WTC11 (cell line): ENCODE results near the gene KHDC4. TPM values are rescaled to one million over a fixed set of nuclear protein-coding genes. Genes with fewer than 3 reads are reported as not detected.

Experiments
- ATAC-seq: fragments of 200-7000 bp; cut with Tn5 transposase; 2 replicates; pipeline ENCODE4 v1.10.0; 2021; ENCODE audit warnings: mild to moderate bottlenecking, moderate library complexity
- CTCF ChIA-PET: fragments of 300-600 bp; sonication (Branson Sonifier 250); formaldehyde crosslinking; loops from one replicate; lab custom pipeline; 2021; ENCODE audit warnings: antibody characterized with exemption; lab: Charles Lee
- POLR2A ChIA-PET: fragments of 350-600 bp; sonication (Branson Sonifier 250); formaldehyde crosslinking; loops from one replicate; lab custom pipeline; 2021; ENCODE audit warnings: antibody characterized with exemption; lab: Charles Lee
- DNase-seq: peaks from one replicate; pipeline ENCODE4 v3.0.0; 2021; ENCODE audit warnings: low spot score
- H3K27ac Mint-ChIP-seq: 2 replicates; pipeline ENCODE4 v1.8.0; 2021; ENCODE audit warnings: mixed read lengths
- H3K27me3 Mint-ChIP-seq: 2 replicates; pipeline ENCODE4 v1.8.0; 2021; ENCODE audit warnings: low read depth, mild to moderate bottlenecking, moderate library complexity, mixed read lengths
- H3K36me3 Mint-ChIP-seq: 2 replicates; pipeline ENCODE4 v1.8.0; 2021; ENCODE audit warnings: mixed read lengths
- H3K4me1 Mint-ChIP-seq: 2 replicates; pipeline ENCODE4 v1.8.0; 2022; ENCODE audit warnings: mixed read lengths
- H3K4me3 Mint-ChIP-seq: 2 replicates; pipeline ENCODE4 v1.8.0; 2021; ENCODE audit warnings: mild to moderate bottlenecking, moderate library complexity, mixed read lengths
- H3K9me3 Mint-ChIP-seq: 2 replicates; pipeline ENCODE4 v1.8.0; 2021; ENCODE audit warnings: mixed read lengths
- ATF2 ChIP-seq: sonication (generic); formaldehyde crosslinking; IDR thresholded peaks from 2 replicates; pipeline ENCODE4 v1.8.1; 2022; ENCODE audit warnings: low read depth, missing genetic modification reagents, borderline replicate concordance
- CBFB ChIP-seq: sonication (generic); formaldehyde crosslinking; IDR thresholded peaks from 2 replicates; pipeline ENCODE4 v1.8.1; 2022; ENCODE audit warnings: mild to moderate bottlenecking, low read depth, missing genetic modification reagents
- CREM ChIP-seq: sonication (generic); formaldehyde crosslinking; IDR thresholded peaks from 2 replicates; pipeline ENCODE4 v1.8.1; 2022; ENCODE audit warnings: mild to moderate bottlenecking, missing genetic modification reagents, moderate library complexity
- E2F5 ChIP-seq: sonication (generic); formaldehyde crosslinking; IDR thresholded peaks from 2 replicates; pipeline ENCODE4 v1.8.1; 2022; ENCODE audit warnings: mild to moderate bottlenecking, moderate library complexity, missing genetic modification reagents
- ERG ChIP-seq: fragments of 250-450 bp; sonication (Bioruptor Pico); IDR thresholded peaks from 2 replicates; pipeline ENCODE4 v1.8.0; 2021; ENCODE audit warnings: mild to moderate bottlenecking
- ETV6 ChIP-seq: sonication (generic); formaldehyde crosslinking; IDR thresholded peaks from 2 replicates; pipeline ENCODE4 v1.8.1; 2022; ENCODE audit warnings: mild to moderate bottlenecking, missing genetic modification reagents
- FOXK1 ChIP-seq: sonication (generic); formaldehyde crosslinking; IDR thresholded peaks from 2 replicates; pipeline ENCODE4 v1.8.0; 2022; ENCODE audit warnings: mild to moderate bottlenecking, moderate library complexity, missing genetic modification reagents
- FOXP4 ChIP-seq: sonication (generic); formaldehyde crosslinking; IDR thresholded peaks from 2 replicates; pipeline ENCODE4 v1.8.0; 2022; ENCODE audit warnings: mild to moderate bottlenecking, missing genetic modification reagents
- GABPB1 ChIP-seq: sonication (generic); formaldehyde crosslinking; IDR thresholded peaks from 2 replicates; pipeline ENCODE4 v1.8.1; 2023; ENCODE audit warnings: mild to moderate bottlenecking, missing genetic modification reagents
- JUN ChIP-seq: sonication (generic); formaldehyde crosslinking; IDR thresholded peaks from 2 replicates; pipeline ENCODE4 v1.8.0; 2023; ENCODE audit warnings: mild to moderate bottlenecking, missing genetic modification reagents
- MXD4 ChIP-seq: fragments of 250-450 bp; sonication (Bioruptor Pico); IDR thresholded peaks from 2 replicates; pipeline ENCODE4 v1.8.0; 2021; ENCODE audit warnings: mild to moderate bottlenecking, moderate library complexity, borderline replicate concordance
- NFATC4 ChIP-seq: fragments of 250-450 bp; sonication (Bioruptor Pico); IDR thresholded peaks from 2 replicates; pipeline ENCODE4 v1.9.0; 2021; ENCODE audit warnings: mild to moderate bottlenecking
- NFYB ChIP-seq: sonication (generic); formaldehyde crosslinking; conservative IDR thresholded peaks from 2 replicates; pipeline ENCODE4 v1.8.0; 2022; ENCODE audit warnings: low read depth, missing genetic modification reagents
- NR3C1 ChIP-seq: sonication (generic); formaldehyde crosslinking; conservative IDR thresholded peaks from 2 replicates; pipeline ENCODE4 v1.8.1; 2023; ENCODE audit warnings: low read depth, mild to moderate bottlenecking, missing genetic modification reagents
- PREB ChIP-seq: sonication (generic); formaldehyde crosslinking; IDR thresholded peaks from 2 replicates; pipeline ENCODE4 v1.8.1; 2022; ENCODE audit warnings: mild to moderate bottlenecking, missing genetic modification reagents, moderate library complexity, borderline replicate concordance
- PRRX2 ChIP-seq: fragments of 250-450 bp; sonication (Bioruptor Pico); IDR thresholded peaks from 2 replicates; pipeline ENCODE4 v1.8.0; 2021; ENCODE audit warnings: mild to moderate bottlenecking
- RORB ChIP-seq: fragments of 250-450 bp; sonication (Bioruptor Pico); IDR thresholded peaks from 2 replicates; pipeline ENCODE4 v1.9.0; 2021; ENCODE audit warnings: mild to moderate bottlenecking
- SOX15 ChIP-seq: fragments of 250-450 bp; sonication (Bioruptor Pico); IDR thresholded peaks from 2 replicates; pipeline ENCODE4 v1.9.0; 2021; ENCODE audit warnings: mild to moderate bottlenecking
- USF2 ChIP-seq: sonication (generic); formaldehyde crosslinking; IDR thresholded peaks from 2 replicates; pipeline ENCODE4 v1.8.1; 2023; ENCODE audit warnings: mild to moderate bottlenecking, missing genetic modification reagents, moderate library complexity
- ZNF138 ChIP-seq: sonication (generic); formaldehyde crosslinking; conservative IDR thresholded peaks from 2 replicates; pipeline ENCODE4 v1.8.1; 2022; ENCODE audit warnings: mild to moderate bottlenecking, moderate library complexity, missing genetic modification reagents
- ZNF219 ChIP-seq: sonication (generic); formaldehyde crosslinking; IDR thresholded peaks from 2 replicates; pipeline ENCODE4 v1.8.0; 2023; ENCODE audit warnings: missing genetic modification reagents, mild to moderate bottlenecking, borderline replicate concordance
- ZNF396 ChIP-seq: fragments of 250-450 bp; sonication (Bioruptor Pico); IDR thresholded peaks from 2 replicates; pipeline ENCODE4 v1.8.0; 2021; ENCODE audit warnings: mild to moderate bottlenecking, moderate library complexity, borderline replicate concordance
- total RNA-seq: library from RNA; stranded (reverse); gene quantifications from 3 replicates; pipeline ENCODE4 v1.2.3, GENCODE V29; 2021
- TF ChIP-seq, protein P1 (sequence below): sonication (generic); formaldehyde crosslinking; IDR thresholded peaks from 2 replicates; pipeline ENCODE4 v1.8.0; 2022; ENCODE audit warnings: missing genetic modification reagents
- TF ChIP-seq, protein P2 (sequence below): sonication (generic); formaldehyde crosslinking; IDR thresholded peaks from 2 replicates; pipeline ENCODE4 v1.8.1; 2023; ENCODE audit warnings: mild to moderate bottlenecking, missing genetic modification reagents, borderline replicate concordance

Gene KHDC4
- total RNA-seq, 1 experiment from 2014 or later: 64.4 TPM

DNA sequence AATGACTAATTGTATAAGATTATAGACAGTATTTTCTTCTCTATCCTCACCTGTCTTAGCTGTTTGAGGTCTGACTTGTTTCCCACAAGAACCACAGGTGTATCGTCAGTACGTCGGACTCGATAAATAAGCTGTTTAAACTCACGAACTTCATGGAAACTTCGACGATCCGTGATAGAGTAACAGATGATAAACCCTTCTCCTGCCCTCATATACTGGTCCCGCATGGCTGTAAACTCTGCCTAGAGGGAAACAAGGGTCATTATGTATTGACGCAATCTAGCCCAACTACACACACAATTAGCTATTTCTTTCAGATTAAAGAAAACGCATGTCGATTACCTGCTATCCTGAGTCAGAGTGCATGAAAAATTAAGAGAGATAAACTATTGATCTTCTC is 30.0 kb downstream of the KHDC4 start (continued):
- TF ChIP-seq, protein P1, sequence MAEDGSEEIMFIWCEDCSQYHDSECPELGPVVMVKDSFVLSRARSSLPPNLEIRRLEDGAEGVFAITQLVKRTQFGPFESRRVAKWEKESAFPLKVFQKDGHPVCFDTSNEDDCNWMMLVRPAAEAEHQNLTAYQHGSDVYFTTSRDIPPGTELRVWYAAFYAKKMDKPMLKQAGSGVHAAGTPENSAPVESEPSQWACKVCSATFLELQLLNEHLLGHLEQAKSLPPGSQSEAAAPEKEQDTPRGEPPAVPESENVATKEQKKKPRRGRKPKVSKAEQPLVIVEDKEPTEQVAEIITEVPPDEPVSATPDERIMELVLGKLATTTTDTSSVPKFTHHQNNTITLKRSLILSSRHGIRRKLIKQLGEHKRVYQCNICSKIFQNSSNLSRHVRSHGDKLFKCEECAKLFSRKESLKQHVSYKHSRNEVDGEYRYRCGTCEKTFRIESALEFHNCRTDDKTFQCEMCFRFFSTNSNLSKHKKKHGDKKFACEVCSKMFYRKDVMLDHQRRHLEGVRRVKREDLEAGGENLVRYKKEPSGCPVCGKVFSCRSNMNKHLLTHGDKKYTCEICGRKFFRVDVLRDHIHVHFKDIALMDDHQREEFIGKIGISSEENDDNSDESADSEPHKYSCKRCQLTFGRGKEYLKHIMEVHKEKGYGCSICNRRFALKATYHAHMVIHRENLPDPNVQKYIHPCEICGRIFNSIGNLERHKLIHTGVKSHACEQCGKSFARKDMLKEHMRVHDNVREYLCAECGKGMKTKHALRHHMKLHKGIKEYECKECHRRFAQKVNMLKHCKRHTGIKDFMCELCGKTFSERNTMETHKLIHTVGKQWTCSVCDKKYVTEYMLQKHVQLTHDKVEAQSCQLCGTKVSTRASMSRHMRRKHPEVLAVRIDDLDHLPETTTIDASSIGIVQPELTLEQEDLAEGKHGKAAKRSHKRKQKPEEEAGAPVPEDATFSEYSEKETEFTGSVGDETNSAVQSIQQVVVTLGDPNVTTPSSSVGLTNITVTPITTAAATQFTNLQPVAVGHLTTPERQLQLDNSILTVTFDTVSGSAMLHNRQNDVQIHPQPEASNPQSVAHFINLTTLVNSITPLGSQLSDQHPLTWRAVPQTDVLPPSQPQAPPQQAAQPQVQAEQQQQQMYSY (CRISPR knock-in tag): no peak
- TF ChIP-seq NR3C1 (CRISPR knock-in tag) (no peak), FOXK1 (no peak), PREB (CRISPR knock-in tag) (no peak), NFATC4 (no peak), PRRX2 (CRISPR knock-in tag) (no peak), ZNF138 (CRISPR knock-in tag) (no peak), CREM (CRISPR knock-in tag) (no peak), GABPB1 (CRISPR knock-in tag) (no peak), ERG (CRISPR knock-in tag) (no peak), JUN (CRISPR knock-in tag) (no peak), FOXP4 (no peak), E2F5 (CRISPR knock-in tag) (no peak), ZNF396 (no peak)
- TF ChIP-seq, protein P2, sequence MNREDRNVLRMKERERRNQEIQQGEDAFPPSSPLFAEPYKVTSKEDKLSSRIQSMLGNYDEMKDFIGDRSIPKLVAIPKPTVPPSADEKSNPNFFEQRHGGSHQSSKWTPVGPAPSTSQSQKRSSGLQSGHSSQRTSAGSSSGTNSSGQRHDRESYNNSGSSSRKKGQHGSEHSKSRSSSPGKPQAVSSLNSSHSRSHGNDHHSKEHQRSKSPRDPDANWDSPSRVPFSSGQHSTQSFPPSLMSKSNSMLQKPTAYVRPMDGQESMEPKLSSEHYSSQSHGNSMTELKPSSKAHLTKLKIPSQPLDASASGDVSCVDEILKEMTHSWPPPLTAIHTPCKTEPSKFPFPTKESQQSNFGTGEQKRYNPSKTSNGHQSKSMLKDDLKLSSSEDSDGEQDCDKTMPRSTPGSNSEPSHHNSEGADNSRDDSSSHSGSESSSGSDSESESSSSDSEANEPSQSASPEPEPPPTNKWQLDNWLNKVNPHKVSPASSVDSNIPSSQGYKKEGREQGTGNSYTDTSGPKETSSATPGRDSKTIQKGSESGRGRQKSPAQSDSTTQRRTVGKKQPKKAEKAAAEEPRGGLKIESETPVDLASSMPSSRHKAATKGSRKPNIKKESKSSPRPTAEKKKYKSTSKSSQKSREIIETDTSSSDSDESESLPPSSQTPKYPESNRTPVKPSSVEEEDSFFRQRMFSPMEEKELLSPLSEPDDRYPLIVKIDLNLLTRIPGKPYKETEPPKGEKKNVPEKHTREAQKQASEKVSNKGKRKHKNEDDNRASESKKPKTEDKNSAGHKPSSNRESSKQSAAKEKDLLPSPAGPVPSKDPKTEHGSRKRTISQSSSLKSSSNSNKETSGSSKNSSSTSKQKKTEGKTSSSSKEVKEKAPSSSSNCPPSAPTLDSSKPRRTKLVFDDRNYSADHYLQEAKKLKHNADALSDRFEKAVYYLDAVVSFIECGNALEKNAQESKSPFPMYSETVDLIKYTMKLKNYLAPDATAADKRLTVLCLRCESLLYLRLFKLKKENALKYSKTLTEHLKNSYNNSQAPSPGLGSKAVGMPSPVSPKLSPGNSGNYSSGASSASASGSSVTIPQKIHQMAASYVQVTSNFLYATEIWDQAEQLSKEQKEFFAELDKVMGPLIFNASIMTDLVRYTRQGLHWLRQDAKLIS (CRISPR knock-in tag): no peak

DNA sequence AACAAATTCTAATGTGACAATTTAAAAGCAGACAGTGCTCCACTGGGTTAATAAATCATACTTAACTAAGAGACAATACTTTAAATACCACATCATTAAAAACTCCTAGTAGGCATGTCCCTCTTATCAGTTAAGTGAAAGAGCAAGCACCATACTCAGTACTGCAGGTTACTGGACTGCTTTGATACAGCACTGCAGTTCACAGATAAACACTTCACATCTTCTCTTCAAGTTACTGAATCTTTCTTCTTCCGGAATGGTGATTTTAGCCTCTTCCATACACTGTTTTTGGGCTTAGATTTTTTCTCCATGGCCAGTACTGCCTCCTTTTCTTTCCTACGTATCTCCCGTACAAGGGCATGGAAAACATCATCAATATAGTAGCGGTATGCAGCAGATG is 34.1 kb downstream of the KHDC4 start:
- Mint-ChIP-seq H3K27me3 (no peaks in the 10 kb centered on the region), H3K4me1 (no peaks in the 10 kb centered on the region), H3K27ac (no peak overlapping the region), H3K36me3 (peaks cover 64% of the 10 kb centered on the region), H3K4me3 (no peak overlapping the region), H3K9me3 (no peaks in the 10 kb centered on the region)
- TF ChIP-seq ETV6 (no peak), ZNF219 (no peak), CBFB (no peak), USF2 (no peak), SOX15 (no peak), NFYB (CRISPR knock-in tag) (no peak), MXD4 (CRISPR knock-in tag) (no peak), ATF2 (no peak), RORB (no peak)
- ATAC-seq (no peak), DNase-seq (no peak)
- ChIA-PET CTCF (no interaction called here), POLR2A (no interaction called here)
